NCI-H146 treated with DMSO at 0.1 percent for 48 hours (cell line): Measurements from ENCODE around the gene CCDC68.

Experiments
- DNase-seq: peaks from one replicate; lab custom pipeline; 2025; ENCODE audit not compliant: unreplicated experiment; lab: John Stamatoyannopoulos, UW

Gene CCDC68

DNA sequence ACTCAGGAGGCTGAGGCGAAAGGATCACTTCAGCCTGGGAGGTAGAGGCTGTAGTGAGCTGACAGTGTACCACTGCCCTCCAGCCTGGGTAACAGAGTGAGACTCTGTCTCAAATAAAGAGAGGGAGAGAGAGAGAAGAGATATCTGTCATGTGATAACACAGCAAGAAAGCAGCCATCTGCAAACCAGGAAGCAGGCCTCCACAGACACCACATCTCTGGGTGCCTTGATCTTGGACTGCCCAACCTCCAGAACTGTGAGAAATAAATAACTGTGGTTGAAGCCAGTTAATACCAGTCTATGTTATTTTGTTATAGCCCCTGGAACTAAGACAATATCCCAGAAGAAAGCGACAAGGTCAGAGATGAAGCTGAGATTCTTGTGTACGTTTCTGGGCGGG lies 2.6 kb upstream of the CCDC68 start:
- DNase-seq: no peak

DNA sequence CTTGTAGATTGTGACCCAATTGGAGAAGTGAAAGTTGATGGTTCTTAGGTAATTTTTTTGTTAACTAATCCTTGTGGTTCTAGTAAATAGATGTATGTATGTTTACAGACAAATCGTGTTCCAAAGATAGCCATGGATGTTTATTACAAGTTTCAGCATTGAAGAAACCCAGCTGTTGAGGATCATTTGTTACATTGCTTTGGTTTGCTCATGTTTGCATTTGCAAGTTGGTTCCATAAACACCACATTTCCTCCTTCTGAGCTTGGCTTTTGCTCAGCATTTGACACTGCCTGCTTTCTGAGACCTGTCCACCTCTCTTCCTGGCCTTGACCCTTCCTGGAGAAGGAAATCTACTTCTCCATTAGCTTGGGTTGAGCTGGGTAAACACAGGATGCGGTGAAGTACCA lies 1.8 kb upstream of the CCDC68 start:
- no peak for DNase-seq

DNA sequence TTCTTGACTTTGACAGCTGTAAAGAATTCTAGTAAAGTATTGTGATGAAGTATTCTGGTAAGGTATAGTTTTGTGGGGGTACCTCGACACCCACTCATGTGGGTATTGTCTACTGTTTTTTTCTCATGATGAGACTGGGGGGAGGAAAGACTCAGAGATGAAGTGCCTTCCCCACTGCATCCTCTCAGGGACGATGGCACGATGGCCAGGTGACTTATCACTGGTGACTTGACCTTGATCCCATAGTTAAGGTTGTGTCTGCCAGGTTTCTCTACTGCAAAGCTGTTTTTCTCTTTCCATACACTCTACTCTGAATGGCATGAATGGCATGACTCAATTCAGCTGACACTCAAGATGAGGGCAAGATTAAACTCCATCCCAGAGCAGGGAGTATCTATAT lies 936 bp upstream of the CCDC68 start:
- no peak for DNase-seq

DNA sequence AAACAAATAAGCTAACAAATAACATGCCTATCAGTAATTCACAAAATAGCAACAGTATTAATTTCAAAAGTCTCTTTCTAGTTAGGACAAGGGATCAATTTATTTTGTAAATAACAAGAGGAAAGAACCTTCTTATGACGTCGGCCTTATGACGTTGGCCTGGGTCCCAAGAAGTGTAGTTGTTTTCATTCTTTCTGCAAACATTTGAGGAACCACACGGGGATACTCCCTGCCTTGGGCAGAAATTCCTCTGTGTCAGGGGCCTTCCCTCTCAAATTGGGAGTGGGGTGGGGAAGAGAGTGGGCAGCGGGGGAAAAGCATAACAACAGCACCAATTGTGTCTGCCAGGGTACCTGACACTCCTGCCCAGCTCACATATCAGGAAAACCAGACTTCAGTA lies 1.3 kb downstream of the CCDC68 start:
- DNase-seq: no peak

DNA sequence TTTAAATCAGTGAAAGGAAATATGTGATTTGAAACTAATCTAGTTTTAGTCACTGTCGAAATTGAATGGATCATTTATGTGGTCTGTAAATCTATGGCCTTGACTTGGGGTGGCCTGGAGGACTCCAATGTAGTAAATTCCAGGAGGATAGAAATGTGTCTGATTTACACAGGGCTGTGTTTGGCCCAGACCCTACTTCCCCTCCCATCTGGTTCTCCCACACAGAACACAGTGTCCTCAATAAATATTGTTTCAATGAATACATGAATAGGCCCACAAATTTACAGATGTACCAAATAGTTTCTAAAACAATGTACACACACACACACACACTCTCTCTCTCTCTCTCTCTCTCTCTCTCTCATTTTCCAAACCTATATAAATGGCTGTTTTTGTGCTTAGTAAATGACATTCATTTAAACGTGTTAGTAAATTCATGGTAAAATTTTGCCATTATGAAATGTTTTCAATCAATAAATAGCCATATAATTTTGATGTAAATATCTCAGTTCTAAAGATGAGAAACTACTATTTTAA lies 1.9 kb downstream of the CCDC68 start:
- no peak for DNase-seq

DNA sequence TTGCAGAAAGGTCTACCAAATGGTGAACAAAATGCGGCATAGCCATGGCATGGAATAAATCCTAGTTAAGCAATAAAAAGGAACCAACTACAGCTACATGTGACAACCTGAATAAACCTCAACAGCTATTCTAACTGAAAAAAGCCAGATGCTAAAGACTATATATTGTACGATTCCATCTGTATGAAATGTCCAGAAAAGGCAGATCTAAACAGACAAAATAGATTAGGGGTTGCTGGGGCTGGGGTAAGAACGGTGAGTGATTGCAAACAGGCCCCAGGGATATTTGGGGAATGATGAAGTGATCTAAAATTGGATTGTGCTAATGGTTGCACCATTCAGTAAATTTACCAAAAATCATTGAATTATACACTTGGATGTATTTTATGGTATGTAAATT lies 2.8 kb downstream of the CCDC68 start:
- DNase-seq: no peak

DNA sequence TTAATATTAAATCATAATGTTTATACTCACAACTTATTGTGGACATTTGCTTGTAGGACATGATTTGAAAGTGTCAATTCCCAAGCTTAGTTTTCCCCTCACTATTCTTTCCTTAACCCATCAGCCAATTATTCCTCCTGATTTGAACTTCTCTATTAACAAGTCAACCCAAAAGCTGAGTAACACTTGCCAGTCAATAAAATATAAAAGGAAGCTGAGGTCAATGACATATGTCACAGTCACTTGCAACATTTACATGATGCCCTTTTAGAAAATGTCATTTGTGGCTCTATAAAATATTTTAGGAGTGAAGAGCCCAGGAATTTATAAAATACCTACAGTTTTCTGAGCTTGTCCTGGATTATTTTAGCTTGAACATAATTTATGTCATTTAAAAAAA lies 7.2 kb downstream of the CCDC68 start:
- no peak for DNase-seq

DNA sequence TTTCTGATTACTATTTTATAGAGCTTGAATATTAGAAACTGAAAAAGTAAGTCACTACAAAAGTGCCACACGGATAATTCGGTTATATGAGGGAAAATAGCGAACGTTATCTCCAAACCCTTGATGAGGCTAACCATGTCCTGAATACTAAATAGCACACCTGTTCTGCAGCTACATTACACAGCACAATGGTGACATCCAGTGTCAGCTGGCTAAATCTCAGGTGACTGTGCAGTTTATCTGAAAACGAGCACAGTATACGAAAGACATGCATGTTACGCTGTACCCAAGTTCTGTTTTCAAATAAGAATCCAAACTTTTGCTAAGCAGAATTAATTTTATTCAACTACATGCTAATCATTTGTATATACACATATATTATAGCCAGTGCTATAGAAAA lies 9.0 kb downstream of the CCDC68 start:
- peak; percentile 22 for DNase-seq

DNA sequence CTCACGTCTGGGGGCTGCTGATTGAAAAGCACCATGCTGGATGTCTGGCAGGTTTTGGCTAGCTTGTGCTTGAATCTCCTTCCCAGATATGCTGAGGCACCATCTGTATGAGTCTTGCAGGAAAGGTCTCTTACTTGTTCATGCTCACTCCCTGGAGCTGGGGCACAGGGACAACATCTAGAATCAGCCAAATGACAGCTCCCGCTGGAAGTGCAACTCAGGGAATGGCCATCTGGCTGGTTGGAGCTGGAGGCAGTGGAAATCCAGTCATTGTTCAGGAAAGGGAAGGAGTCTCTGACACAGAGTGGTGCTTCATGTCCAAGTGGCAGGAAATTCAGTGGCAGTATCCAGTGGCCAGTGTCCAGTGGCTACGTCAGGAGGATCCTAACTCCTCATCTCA lies 9.7 kb downstream of the CCDC68 start:
- no peak for DNase-seq

DNA sequence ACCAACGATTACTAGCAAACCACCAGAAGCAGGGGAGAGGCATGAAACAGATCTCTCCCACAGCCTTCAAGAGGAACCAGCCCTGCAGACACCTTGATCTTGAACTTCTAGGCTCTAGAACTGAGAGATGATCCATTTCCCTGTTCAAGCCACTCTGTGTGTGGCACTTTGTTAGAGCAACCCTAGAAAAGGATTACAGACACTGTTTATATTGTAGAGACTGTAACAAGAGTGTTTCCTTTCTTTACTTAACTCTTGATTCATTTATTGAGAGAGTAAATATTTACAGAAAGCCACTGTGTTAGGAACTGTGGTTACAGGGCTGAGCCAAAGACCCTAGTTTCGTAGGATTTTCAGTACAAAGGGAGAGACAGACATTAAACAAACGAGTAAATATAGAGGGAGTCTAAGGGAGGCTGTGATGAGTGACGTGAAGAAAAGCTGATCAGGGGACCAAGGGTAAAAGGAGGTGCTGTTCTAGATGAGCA lies 10.9 kb downstream of the CCDC68 start:
- no peak for DNase-seq

DNA sequence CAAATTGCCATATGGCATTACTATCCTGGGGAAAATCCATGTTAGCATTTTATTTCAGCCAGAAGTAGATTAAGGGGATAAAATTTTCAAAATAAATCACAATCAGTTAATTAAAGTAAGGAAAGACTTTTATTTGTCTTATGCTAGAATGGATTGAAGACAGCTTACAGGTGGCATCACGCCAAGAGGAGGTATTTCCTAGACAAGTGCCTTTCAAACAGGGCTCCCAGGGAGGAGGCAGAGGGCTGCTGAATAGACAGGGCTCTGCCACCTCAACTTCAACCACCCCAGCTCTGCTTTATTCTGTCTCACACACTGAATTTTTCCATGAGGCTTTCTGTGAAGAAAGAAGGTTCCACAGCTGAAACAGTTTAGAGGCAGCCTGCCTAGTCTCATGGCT lies 12.2 kb downstream of the CCDC68 start:
- DNase-seq: no peak

DNA sequence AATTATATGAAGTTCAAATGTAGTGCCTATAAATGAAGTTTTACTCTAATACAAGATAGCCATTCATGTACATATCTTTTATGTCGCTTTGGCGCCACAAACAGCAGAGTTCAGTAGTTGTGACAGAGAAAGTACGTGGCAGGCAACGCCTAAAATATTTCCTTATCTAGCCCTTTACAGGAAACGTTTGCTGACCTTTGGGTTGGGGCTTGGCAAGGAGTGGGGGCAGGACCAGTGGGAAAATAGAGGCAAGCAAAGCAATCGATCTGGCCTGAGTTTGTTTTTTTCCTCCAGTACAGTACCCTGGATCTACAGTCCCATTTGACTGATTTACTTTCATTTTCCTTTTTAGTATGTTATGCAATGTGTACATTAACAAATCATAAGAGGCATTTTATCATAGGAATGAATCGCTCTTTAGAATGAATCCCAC lies 13.1 kb downstream of the CCDC68 start:
- DNase-seq: no peak

DNA sequence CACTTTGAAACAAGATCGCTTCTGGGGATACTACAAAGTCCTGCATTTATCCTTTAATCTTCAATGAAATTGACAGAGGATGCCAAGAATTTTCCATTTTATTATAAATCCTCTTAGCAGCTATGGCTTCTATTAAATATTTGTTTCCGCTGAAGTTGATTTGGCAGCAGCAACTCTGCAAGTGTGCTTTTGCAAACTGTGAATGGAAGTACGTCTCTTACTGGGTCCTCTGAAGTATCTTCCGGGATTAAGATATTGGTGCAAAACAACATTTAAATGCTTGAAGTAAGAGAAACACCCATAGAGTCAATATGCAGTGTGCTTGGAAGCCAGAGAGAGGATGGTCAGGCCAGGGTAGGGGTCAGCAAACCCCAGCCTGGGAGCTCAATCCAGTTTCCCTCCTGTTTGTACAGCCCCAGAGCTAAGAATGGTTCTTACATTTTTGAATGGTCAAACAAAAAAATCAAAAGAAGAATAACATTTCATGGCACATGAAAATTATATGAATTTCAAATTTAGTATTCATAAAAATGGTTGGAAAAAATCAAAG lies 13.6 kb downstream of the CCDC68 start:
- DNase-seq: no peak

DNA sequence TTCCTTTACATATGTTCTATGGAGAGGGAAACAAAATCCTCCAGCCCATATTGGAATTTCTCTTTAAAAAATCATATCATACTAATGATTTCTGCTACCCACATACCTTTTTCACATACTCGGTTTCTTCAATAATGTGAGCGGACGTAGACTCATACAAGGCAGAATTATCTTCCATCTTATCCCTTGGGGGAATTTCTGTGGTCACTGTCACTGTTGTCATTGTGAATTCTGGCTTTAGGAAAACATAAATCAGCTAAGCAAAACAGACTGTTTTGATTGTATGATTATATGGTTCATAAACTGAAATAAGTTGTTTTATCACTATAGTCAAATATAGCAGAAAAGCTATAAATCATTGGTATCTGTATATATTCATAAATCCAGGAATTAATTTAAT lies 16.7 kb downstream of the CCDC68 start:
- no peak for DNase-seq

DNA sequence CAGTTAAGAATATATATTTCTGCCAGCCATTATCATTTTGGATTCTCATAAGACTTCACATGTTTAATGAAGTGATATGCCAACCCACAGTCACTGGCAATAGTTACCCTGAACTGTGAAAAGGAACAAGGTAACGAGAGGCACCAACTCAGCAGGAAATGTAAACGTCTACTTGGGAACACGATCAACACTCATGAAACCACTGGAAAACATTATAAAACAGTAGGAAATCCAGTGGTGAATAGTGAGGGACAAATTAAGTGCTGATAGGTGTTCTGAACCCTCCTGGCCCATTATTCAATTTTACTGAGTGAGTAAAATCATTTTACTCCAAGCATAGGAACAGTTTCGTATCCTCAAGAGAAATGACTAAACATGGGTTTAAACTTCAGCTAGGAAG lies 17.1 kb downstream of the CCDC68 start:
- DNase-seq: no peak

DNA sequence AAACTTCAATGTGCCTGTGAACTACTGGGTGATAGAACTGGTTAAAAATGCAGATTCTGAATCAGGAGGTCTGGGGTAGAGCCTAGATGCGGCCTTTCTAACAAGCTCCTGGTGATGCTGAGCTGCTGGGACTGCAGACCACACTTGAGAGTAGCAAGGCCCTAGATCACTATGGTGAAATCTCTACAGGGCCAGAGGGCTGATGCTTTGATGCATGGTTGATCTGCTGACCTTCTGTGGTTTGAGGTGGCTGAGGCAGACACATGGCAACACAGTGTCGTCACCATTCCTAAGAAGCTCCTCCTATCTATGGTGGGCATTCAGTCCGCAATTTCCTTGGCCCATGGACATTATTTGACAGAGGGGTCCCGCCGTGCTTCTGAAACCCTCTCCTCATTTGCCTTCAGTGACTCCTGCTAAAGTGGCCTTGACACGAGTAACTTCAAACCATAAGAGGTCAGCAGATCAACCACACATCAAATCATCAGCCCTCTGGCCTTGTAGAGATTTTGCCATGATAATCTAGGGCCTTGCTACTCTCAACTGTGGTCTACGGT lies 19.8 kb downstream of the CCDC68 start:
- no peak for DNase-seq

DNA sequence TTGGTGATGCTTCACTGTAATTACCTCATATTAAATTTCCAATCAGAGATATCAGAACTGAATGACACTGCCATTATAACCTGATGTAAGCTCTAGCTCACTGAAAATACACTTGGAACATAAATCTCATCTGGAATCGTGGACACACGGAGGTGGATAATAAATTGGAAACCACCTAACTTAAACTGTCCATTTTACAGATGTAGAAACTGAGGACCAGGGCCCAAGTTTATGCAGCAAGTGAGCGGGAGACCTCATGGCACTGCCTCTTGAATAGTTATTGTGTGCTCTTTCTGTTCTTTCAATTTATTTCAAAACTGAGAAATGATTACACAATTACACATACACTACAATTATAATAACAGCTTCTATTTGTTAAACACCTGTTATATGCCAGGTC lies 20.8 kb downstream of the CCDC68 start:
- DNase-seq: no peak

DNA sequence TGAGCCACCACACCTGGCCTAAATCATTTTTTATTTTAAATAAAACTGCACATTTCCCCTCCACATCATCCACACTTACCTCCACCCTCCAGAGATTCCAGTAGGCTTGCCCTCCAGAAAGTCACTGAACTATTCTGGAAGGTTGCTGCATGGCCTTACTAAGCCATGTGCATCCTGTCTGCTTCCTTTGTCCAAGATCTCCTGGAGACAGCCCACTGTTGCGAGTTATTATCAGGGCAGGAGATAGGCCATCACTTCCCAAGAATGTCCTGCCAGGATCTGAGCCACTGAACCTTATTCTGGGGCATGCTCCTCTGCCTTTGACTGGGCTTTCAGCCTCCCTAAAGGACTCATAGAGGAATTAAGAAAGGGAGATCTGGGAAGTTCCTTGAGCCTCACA lies 26.8 kb downstream of the CCDC68 start:
- no peak for DNase-seq

DNA sequence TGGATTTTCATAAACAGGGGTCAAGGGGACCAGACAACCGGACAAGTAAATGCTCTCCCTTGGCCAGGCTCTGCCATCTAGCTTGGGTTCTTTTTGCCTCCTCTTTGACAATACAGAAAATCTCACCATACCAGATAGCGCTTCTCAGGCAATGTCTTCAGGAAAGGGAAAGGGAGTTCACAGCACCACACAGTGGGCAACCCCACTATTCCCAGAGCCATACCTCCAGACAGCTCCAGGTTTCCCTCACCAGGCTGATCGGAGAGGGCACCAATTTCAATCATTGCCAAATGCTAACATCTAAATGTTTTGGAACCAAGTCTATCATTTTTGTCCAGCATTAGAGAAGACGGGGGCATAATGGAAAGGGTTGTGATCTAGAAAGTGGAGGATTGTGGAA lies 28.1 kb downstream of the CCDC68 start:
- DNase-seq: no peak

DNA sequence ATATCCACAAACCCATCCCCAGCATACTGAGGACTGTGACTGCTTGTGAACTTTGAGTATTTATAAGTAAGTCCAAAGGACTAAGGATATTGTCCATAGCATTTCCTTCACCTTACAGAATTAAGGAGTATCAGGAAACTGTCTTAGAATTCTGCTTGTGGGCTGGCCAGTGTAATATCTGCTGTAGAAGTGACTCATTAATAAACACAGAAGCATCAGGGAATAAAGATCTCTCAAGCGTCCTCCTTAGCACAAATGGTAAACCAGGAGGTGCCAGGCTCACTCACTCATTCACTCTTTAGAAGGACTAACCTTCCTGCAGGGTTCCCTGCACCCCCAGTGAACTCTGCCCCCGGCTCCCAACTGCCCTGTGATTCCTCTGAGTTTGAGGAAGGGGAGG lies 31.0 kb downstream of the CCDC68 start:
- no peak for DNase-seq

DNA sequence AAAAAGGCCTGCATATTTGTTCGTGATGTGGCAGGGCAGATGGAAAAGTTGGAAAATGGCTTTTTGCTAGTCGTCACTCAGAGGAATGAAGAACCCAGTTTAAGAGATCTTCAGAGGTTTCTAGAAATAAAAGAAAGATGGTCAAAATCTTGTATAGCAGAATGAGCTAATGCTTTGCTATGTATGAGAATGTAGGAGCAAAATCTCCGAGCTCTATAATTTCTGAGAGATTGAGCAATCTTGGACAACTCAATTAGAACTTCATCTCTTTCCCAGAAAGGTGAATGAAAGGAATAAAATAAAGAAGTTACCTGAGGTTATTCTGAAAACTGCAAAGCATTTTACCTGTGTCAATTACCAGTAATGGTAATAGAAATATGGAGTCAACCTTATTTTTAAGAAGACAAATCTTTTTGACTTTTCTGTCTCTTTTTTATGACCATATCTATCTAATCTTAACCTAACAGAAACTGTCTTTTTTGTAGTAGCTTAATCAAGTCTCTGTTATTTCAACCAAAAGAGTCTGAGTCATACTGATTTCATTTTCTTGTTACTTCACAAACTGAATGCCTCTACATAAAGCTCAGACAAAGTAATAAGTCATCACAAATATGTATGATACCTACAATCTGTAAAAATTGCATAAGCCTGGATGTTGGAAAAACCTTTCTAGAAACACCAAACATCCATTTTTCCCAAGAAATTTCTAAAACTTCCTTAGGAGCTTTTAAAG lies 32.5 kb downstream of the CCDC68 start:
- DNase-seq: no peak

DNA sequence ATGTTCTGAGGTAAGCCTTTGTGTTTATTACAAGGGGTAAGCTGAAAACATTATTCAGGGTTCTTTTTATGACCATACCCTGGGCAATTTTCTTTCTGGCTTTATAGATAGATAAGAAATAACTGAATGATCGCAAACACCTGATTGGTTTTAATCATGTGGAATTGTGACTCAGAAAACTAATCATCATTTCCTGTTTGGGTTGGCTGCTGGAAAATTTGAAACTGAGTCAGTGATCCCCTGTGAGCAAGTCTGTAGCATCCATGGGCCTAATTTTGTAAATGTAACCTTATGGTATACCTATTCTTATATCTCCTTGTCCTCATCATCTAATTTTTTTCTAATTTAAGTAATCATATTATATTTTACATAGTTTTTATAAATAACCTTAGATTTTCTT lies 34.3 kb downstream of the CCDC68 start:
- DNase-seq: no peak
